Inflammatory macrophage treated with lipopolysaccharide for 1 hour (primary cell): Measurements from ENCODE around the gene PCGF1.

ENCODE experiments used
- DNase-seq, 2 donors: peaks; one replicate each; pipeline ENCODE4 v3.0.0-alpha.2; 2020 to 2022

Gene PCGF1

DNA sequence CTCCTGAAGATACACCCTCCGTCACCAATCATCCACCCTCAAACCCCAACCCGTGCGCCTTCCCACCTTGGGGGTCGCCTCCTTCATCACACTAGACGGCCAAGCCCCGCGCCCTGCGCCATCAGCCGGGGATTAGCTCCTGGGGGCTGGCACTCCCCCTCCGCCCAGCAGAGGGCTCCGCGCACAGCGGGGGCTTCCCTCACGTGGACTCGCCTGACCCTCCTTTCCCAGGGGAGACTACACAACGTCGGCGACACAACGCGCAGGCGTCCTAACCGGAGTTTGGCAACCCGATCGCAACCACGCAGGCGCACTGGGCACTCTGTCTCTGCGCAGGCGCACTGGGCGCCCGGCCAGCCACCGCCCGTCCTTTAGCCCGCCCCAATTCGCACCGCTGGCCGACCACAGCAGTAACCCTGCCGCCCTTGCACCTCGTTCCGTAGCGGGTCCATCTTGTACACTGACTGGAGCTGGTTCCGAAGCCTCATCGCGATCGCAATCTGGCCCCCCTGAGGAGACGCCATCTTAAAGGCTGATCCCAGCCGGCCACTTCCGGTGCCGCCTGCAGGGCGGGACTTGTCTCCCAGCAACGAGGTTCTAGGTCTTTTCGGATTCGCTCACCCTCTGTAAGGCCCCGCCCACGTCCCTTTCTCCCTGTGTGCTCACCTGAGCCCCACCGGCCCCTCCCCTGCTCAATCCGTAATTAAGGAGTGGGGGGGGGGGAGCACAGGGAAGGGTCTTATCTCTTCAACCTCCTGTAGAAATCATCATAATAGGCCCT lies at the start of gene PCGF1:
PCGF1 (minus strand) TSS at position 551 of the 781 bp plus-strand sequence; CDS start at position 524, 27 bp downstream.
- DNase-seq = peak; percentile 96 to 99

DNA sequence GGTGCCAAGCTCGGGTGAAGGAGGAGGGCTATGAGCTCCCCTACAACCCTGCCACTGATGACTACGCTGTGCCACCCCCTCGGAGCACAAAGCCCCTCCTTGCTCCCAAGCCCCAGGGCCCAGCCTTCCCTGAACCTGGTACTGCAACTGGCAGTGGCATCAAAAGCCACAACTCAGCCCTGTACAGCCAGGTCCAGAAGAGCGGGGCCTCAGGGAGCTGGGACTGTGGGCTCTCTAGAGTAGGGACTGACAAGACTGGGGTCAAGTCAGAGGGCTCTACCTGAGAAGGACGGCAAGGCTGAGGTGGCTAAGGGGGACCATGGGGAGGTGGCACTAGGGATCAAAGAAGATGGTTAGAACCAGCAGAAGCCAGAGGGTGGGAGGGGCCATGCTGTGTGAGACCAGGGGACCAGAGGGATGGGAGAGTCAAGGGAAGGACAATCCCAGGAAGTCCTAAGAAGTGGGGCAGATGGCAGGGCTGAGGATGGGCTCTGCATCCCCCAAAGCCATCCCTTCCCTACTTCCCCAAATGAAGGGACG lies 49.4 kb upstream of the PCGF1 start:
- no peak for DNase-seq

DNA sequence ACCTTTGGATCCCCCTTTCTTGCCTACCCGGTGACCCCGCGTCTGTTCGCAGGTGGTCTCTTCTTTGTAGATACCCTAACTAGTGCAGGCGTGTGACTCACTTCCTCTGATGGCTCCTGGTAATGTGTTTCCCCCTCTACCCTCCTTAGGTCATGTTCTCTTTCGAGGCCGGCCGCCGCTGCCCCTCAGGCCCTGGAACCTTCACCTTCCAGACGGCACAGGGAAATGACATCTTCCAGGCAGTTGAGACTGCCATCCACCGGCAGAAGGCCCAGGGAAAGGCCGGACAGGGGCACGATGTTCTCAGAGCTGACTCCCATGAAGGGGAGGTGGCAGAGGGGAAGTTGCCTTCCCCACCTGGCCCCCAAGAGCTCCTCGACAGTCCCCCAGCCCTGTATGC lies 48.7 kb upstream of the PCGF1 start:
- DNase-seq = no peak

DNA sequence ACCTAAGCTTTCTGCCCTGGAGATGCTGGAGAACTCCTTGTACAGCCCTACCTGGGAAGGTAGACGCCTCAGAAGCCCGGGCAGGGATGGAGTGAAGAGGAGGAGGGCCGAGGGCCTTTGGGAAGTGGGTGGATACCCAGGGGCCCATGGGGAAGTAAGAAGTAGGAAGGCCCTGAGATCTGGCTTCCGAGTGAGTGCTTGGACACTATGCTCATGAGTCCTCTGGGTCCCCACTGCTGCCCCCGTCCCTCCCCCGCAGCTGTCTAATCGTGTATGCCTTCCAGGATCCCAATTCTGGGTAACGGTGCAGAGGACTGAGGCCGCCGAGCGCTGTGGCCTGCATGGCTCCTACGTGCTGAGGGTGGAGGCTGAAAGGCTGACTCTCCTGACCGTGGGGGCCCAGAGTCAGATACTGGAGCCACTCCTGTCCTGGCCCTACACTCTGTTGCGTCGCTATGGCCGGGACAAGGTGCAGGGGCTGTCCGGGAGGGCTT lies 48.2 kb upstream of the PCGF1 start:
- peak; percentile 48 to 60 for DNase-seq

DNA sequence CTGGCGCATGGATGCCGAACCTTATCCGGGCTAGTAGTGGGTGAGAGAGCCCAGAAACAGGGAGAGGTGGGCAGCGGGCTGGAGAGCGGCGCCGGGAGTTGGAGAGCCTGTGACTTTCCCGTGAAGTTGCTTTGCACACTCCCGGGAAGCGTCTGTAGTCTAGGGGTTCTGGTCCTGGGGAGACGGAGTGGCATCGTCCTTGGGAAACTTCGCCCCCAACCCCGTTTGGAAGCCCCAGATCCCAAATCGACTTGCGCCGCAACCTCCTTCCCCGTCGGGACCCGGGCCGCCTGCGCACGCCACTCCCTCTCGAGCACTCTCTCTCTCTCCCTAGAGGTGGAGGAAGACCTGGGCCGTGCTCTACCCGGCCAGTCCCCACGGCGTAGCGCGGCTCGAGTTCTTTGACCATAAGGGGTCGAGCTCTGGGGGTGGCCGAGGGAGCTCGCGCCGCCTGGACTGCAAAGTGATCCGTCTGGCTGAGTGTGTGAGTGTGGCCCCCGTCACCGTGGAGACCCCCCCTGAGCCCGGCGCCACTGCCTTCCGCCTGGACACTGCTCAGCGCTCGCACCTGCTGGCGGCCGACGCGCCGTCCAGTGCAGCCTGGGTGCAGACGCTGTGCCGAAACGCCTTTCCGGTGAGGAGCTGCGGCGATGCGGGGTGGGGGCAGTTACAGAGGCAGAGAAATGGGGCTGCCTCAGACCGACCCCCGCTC lies 47.5 kb upstream of the PCGF1 start:
- no peak for DNase-seq

DNA sequence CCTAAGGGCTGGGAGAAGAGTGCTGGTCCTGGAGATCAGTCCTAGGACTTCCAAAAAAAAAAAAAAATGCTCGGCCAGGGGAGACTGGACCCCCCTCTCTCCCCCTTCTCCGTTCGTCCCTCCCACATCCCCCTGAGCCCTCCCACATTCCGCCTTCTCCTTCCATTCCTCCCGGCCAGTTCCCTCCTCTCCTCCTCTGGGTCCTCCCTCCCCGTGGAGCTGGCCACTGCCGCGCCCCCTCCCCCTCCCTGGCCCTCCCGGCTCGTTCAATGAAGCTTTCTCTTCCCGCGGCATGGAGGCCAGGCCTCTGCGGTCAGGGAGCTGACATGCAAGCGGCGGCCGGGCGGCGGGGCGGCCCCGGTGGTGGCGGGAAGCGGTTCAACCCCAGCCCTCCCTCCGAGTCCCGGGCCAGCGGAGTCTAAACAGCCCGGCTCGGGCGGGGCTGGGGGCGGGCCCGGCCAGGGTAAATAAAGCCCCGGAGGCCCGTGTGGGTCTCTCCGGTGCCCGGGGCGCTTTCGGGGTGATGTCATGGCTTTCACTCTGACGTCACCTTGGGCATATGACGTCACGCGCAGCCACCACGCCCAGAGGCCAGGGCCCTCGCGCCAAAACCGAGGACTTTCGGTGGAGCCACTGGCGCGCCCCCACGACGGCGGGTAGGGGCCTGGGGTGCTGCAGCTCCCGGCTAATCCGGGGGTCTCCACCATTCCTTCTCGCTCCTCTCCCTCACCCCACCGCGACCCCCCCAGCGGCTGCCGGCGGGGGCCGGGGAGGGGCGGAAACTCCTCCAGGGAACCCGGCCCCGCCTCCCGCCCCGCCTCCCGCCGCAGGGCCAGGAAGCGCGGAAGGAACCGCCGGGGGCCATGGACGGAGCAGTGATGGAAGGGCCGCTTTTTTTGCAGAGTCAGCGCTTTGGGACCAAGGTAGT lies 46.7 kb upstream of the PCGF1 start, which contains the start of the genes DOK1 and LOXL3:
DOK1 (plus strand) TSS at position 829 of the 928 bp plus-strand sequence; CDS start at position 864, 35 bp downstream.
LOXL3 (minus strand) TSS at position 51 of the 928 bp plus-strand sequence. CDS start 1,308 bp downstream, outside the sequence.
- DNase-seq = peak; percentile 74 to 83

DNA sequence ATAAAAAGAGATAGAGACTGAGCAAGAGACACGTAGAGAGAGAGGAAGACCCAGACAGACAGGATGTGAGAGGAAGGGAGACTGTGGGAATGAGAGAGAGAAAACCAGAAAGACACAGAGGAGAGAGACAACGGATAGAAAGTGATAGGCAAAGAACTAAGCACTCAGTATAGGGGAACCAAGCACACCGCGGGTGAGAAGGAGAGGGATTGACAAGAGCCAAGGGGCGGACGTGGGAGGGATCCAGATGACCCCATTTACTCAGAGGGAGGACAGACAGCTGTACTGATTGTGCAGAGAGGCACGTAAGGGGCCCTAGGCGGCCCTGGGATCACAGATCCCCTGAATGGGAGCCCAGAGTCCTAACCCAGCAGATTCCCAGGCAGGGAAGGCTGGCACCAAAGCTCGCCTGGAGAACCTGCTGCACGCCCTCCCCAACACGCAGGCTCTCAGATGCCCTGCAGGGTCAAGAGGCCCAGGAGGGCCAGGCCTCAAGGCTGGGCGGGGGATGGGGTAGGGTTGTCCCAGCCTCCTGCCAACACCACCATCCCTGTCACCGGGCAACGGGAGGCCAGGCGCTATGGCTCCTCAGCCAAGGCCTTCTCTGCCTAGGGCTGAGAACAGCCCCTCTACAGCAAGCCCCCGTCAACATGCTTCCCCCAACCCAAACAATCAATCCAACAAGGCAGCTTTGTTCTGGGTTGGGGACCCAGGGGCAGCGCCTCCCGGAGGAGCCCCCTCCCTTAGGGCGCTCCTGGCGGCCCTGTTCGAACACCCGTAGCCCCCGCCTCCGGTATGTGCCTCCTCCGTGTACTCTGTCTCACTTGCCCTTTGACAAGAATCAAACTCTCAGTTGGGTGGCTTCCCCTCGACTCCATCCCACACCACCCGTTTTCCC lies 45.7 kb upstream of the PCGF1 start:
- no peak for DNase-seq

DNA sequence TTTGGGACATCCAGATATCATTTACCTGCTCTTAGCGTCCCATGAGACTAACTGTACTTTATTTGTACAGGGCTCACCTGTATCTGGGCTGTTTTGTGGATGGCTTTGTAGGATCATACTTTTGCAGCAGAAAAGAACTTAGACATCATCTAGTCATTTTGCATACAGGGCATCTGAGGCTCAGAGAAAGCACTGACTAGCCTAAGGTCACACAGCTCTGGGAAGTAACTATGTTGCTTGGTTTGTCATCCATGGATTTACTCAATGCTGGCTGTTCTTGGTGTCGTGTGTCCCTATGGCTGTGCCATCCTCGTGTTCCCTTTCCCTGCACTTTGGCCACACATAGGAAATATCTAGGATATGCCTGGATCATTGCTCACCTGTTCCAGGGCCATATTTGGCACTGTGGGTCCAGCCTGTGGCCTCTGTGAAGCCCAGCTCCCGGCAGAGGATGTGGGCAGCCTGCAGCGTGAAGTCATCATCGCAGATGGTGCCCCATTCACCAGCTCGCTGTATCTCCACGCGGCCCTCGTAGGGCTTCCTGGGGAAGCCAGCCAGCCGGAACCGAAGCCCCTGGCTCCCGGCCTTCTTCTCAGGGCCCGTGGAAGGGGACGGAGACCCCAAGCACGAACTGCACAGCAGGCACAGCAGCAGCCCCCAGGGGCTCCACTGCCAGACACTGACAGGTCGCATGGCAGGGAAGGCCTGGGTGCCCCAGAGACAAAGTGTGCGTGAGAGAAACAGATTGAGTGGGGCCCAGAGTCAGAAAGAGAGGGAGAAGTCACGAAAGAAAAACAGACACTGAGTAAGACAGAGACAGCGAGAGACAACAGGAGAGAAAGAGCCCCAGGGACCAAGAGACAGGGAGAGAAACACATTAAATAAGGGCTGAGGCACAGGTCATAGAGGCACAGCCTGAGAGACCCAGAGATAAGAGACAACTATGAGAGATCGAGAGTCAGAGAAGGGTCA lies 44.7 kb upstream of the PCGF1 start:
- DNase-seq = no peak

DNA sequence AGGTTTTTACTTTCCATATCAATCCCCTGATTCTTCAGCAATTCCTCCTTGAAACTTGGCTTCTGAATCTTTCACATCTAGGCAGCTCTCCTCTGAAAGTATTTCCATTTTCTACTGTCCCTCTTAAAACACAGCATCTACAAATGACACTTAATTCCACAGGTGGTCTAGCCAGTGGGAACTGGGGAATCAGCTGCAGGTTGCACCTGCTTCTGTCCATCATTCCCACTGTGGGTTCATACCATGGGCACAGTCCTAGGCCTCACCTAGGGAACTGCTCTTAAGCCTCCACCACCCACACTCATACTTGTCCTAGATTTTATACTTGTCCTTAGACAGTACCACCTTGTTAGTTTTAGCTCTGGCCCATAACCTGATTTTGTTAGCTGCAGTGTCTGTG lies 44.0 kb upstream of the PCGF1 start:
- no peak for DNase-seq

DNA sequence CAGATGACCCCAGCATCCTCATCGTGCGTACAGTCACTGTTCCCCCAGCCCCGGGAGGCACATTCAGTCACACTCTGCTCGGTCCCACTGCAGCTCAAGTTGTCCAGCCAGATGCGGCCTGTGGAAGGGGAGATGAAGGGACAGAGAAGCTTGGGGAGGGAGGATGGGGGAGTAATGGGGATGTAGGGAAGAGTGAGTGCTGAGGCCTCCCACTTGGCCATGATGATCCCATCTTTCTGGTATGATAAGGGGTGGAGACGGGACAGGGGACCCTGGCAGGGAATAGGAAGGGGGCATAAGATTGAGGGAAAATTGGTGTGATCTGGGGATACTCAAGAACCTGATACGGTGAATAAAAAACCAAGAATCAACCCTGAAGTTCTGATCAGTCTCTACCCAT lies 42.7 kb upstream of the PCGF1 start:
- DNase-seq = no peak

DNA sequence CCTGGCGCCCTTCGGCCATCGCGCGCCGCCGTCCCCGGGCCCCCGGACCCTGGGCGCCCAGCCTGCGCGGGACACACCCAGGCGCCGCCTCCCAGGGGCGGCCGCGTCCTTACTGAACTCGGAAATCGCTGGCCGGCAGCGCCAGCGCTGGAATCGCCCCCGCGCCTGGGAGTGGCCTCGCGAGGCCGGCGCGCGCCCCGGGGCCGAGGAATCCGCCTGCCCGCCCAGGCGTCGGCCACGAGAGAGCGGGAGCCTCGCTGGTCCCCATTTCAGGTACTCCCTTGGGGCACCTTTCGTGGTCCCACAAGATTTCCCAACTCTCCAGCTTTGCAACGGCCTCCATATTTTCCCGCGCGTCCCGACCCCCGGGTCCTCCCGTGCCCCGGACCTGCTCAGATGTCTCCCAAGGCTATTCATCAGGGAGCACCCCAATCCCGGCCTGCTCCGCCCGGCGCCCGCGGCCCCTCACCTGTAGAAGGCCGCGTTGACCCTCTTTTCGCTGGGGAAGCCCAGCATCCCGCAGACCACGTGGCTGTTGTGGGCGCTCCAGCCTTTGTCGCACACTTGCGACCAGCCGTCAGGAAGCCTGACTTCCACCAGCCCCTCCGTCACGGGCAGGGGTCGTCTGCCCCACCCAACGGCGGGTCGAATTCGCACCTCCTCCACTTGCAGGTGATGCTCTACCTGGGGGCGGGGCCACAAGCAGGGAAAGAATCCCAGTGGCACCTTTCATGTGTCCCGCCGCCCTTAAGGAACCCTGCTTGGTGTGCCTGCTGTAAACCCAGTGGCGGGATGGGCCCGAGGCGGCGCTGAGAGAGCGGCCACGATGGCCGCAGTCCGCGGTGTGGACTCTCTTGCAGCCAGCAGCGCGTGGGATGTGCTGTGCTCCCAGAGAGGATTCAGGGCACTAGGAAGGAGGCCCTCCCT lies 41.7 kb upstream of the PCGF1 start:
- peak; percentile 64 to 68 for DNase-seq

DNA sequence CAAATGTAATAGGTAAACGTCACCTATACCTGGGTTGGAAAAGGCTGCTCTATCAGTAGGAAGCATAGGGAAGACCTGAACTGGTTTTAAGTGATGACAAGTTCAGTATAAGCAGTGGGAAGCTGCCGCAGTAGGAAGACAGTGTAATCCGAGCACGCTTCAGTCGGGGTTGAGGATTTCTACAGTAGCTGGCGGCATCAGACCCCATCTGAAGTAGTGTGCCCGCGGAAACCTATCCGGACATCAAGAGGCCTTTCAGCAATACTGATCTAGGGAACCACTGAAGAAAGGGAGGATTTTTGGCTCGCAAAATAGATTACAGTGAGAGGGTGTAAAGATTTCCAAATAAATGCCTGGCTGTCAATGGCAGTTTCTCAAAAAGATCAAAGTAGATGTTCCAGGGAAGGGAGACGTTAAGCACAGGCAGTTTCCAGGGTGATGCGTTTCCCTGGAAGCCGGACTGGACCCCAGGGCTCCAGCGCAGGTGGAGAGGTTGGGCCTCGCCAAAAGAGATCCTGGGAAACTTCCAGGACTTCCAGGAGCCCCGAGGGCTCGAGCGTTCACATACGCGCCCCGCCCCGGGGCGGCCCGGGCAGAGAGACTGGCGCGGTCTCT lies 40.9 kb upstream of the PCGF1 start:
- no peak for DNase-seq

DNA sequence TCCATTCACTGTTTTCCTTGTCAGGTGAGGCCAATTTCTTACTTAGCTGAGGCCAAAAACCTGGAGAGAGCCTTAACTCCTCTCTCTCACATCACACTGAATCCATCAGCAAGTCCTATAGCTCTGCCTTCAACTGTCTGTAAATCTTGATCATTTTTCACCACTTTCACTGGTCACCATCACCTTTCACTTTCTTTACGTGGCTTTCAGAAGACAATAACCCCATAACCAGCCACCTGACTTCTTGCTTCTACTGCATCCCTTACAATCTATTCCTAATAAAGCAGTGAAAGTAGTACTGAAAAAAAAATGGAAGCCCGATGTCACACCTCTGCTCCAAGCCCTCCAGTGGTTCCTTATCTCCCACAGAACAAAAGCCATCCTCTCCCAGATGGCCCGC lies 38.5 kb upstream of the PCGF1 start:
- no peak for DNase-seq

DNA sequence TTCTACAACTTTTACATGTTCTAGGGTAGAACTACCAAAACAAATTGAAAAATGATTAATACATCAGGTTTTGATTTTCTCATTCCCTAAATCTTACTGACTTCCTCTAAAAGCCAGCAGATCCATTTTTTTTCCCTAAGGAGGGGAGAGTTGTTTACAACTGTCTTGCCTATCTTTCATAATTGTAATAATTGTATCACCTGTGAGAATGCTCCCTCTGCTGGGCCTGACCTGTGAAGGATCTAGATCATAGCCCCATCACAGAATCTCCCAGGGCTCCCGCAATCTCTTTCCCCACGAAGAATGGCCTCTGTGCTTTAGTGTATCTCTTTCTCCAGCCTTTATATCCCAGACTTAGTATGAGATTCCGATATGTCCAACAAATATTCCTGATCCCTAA lies 37.1 kb upstream of the PCGF1 start:
- DNase-seq = no peak

DNA sequence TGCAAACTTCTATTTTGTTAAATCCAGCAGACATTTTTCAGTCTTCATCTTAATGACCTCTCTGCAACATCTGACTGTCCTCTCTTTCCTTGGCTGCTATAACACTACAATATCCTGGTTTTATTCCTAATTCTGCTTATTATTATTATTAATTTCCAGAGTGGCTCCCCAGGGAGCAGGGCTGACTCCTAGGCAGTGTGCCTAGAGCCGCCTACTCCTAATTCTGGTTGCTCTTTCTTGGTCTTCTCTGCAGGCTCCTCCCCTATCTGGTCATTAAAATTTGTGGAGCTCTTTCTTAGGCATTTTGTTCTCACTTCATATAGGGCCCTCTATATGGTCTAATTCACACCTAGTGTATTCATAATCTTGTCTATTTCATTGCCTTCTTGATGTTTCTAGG lies 35.5 kb upstream of the PCGF1 start:
- no peak for DNase-seq

DNA sequence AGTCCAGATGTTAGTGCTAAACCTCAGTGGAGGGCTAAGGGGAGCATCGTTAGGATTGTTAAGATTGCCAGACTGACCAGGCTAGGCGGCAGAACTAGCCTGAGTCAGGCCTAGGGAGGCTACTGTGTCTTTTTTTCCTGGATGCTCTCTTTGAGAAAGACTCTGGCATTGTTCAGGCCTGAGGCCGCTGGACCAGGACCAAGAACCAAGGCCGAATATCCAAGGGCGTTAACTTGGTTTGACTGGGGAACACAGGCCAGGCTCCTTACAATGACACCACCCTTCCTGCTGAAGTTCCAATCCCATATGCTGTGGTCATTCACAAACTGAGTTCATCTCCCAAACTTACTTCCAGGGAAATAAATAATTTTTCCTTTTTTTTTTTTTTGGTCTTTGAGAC lies 32.8 kb upstream of the PCGF1 start:
- DNase-seq = no peak

DNA sequence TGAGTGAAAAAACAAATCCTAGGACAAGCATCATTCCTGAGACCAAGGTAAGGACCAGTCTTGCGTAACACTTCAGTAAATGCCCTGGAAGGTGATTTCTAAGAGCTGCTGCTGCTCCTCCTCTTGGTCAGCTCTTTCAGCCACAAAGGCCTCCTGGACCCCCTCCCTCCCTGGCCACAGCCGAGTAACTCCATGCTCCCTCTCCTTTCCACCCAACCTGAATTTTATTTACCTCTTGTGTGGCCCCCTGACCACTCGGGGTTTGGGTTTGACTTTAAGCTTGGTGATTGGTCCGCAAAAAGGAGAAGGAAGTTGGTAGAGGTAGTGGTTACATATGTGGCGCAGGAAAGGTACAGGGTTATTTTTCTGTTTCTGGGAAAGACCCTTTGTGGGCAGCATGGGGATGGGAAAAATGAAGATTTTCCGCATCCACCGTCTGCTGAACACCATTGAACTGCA lies 31.4 kb upstream of the PCGF1 start:
- DNase-seq = no peak

DNA sequence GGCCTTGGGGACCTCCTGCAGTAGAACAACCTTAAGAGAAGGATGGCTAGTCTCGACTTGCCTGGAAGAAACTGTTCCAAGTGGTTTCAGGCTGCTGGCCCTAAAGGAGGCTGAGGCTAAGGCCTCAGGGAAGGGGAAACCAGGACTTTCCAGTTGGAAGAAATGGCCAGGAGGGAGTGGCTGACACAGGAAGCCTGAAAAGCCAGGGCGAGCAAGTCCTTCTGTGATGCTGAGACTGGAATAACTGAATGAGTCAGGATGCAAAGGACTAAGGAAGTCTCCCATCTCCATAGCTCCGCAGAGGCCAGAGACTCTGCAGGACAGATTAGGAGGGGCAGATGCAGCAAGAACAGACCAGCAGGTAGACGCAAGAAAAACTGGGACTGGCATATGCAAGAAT lies 29.6 kb upstream of the PCGF1 start:
- DNase-seq = no peak
